Ovary (tissue), 9 donors: ENCODE measurements around the gene DENND4B. TPM values are rescaled to one million over a fixed set of nuclear protein-coding genes. Genes with fewer than 3 reads are reported as not detected.

Source experiments
- DNase-seq, 5 donors: peaks; one replicate each; pipeline ENCODE4 v3.0.0-alpha.2; 2019 to 2020
- H3K27ac ChIP-seq, 2 donors: fragments of 200-600 bp; one replicate each; pipeline versions ENCODE4 v1.5.1 to v1.8.0; 2019 to 2022
- H3K27me3 ChIP-seq: fragments of 200-600 bp; one replicate; pipeline ENCODE4 v1.8.0; 2022
- H3K36me3 ChIP-seq: fragments of 200-600 bp; sonication (generic); one replicate; pipeline ENCODE4 v1.5.1; 2019
- H3K4me1 ChIP-seq: one replicate; pipeline ENCODE4 v1.8.1; 2013; ENCODE audit warnings: mild to moderate bottlenecking, moderate library complexity; ENCODE audit not compliant: insufficient read depth
- H3K4me3 ChIP-seq: fragments of 200-600 bp; sonication (generic); one replicate; pipeline ENCODE4 v1.5.1; 2017
- H3K9me3 ChIP-seq, 2 donors: fragments of 200-600 bp in 1 of 2; sonication (generic) in 1 of 2; one replicate each; pipeline versions ENCODE4 v1.5.1 to v1.8.1; 2013 to 2019; ENCODE audit warnings: mild to moderate bottlenecking in 1 of 2, moderate library complexity in 1 of 2
- EP300 ChIP-seq: sonication (generic); formaldehyde crosslinking; IDR thresholded peaks from one replicate; pipeline ENCODE4 v1.6.1; 2017; ENCODE audit warnings: antibody characterized with exemption
- POLR2A ChIP-seq: fragments of 450-650 bp; IDR thresholded peaks from one replicate; pipeline ENCODE4 v1.6.1; 2017; ENCODE audit warnings: antibody characterized with exemption, mild to moderate bottlenecking, moderate library complexity
- WGBS, 3 donors: extraction: QIAGEN DNeasy Blood & Tissue Kit in 1 of 3; methylation state at CpG; one replicate each; pipeline versions ENCODE4 v1.1.5 to v1.1.7; 2013 to 2017; 5-methylcytosine and 5-hydroxymethylcytosine counted together
- intact Hi-C, 4 donors: fragments of 100-400 bp; cut with DNase I; formaldehyde crosslinking; loops; one replicate each; pipeline versions ENCODE4 v1.11.0 to v1.15.1; 2022 to 2023
- polyA plus RNA-seq, 2 donors: library from polyadenylated mRNA; stranded (reverse); fragments of 200-250 nt in 1 of 2; fragments of 350-450 nt in 1 of 2; fragmentation: Illumina TruSeq in 1 of 2; extraction: RNeasy Lipid Tissue Mini Kit (QIAGEN cat#74804) in 1 of 2; gene quantifications; one replicate each; pipeline ENCODE4 v1.2.3, GENCODE V29; 2013 to 2014
- total RNA-seq, 7 donors: library from RNA; depleted of rRNA in 2 of 7; stranded (reverse); fragments of >200 nt in 2 of 7; fragmentation: NEBNext Ultra II Directional in 3 of 7; extraction: Animal tissue kit (Norgen Biotek cat#: 25700) in 3 of 7; gene quantifications; one replicate each; pipeline versions ENCODE4 v1.1.0 to v1.2.4, GENCODE V29; 2016 to 2023
- TF ChIP-seq, protein P1 (sequence below), 3 donors: fragments of 450-650 bp in 2 of 3; fragments of 200-600 bp in 1 of 3; IDR thresholded peaks; one replicate each; pipeline versions ENCODE4 v1.5.1 to v1.8.0; 2016 to 2022; ENCODE audit warnings: antibody characterized with exemption in 3 of 3, mild to moderate bottlenecking in 1 of 3
- donor health status: DM: no; HTN: no; CAD: no; lungs with moderate emphysema.
- donor health status: DM: no; HTN: no; CAD: no.
- donor health status: Bipolar disorder and iron deficiency.
- donor health status: DM: yes; HTN: yes; CAD: no.
- donor health status: DM: no; HTN: no; CAD: no.
- donor health status: DM: yes; HTN: yes; CAD: no.

Gene DENND4B
- total and polyA plus RNA-seq, 9 donors, result 20.9 to 83.1 (median 42.1) TPM

GRCh38 chr1:153933955-153934354 is 12.6 kb downstream of the DENND4B start:
- Histone ChIP-seq H3K36me3 (no peaks in the 10 kb centered on the region), H3K4me1 (no peaks in the 10 kb centered on the region), H3K27ac (no peak overlapping the region), H3K27me3 (no peaks in the 10 kb centered on the region), H3K9me3 (no peaks in the 10 kb centered on the region), H3K4me3 (no peak overlapping the region)
- peak in 1 of 5 donors; percentile 19 for DNase-seq
- 94 to 95% (median 94%) methylated on average over 11 of the region's 11 CpGs for WGBS, 3 donors
- TF ChIP-seq POLR2A (no peak), EP300 (no peak)
- TF ChIP-seq, protein P1, sequence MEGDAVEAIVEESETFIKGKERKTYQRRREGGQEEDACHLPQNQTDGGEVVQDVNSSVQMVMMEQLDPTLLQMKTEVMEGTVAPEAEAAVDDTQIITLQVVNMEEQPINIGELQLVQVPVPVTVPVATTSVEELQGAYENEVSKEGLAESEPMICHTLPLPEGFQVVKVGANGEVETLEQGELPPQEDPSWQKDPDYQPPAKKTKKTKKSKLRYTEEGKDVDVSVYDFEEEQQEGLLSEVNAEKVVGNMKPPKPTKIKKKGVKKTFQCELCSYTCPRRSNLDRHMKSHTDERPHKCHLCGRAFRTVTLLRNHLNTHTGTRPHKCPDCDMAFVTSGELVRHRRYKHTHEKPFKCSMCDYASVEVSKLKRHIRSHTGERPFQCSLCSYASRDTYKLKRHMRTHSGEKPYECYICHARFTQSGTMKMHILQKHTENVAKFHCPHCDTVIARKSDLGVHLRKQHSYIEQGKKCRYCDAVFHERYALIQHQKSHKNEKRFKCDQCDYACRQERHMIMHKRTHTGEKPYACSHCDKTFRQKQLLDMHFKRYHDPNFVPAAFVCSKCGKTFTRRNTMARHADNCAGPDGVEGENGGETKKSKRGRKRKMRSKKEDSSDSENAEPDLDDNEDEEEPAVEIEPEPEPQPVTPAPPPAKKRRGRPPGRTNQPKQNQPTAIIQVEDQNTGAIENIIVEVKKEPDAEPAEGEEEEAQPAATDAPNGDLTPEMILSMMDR (IDR thresholded peaks at IDR 0.05), result no peak
- intact Hi-C loops, result no loop called here

GRCh38 chr1:153933430-153933829 is 13.1 kb downstream of the DENND4B start:
- TF ChIP-seq POLR2A, result no peak
- TF ChIP-seq, protein P1 (IDR thresholded peaks at IDR 0.05), result no peak
- TF ChIP-seq EP300, result no peak
- H3K9me3 ChIP-seq, result no peaks in the 10 kb centered on the region
- H3K27me3 ChIP-seq, result no peaks in the 10 kb centered on the region
- no peak overlapping the region for H3K4me3 ChIP-seq
- peak in 1 of 5 donors; percentile 29 for DNase-seq
- H3K4me1 ChIP-seq, result no peaks in the 10 kb centered on the region
- no peak overlapping the region for H3K27ac ChIP-seq
- intact Hi-C loops, result no loop called here
- no peaks in the 10 kb centered on the region for H3K36me3 ChIP-seq
- 84 to 90% (median 88%) methylated on average over 13 to 14 of the region's 14 CpGs for WGBS, 3 donors

DNA sequence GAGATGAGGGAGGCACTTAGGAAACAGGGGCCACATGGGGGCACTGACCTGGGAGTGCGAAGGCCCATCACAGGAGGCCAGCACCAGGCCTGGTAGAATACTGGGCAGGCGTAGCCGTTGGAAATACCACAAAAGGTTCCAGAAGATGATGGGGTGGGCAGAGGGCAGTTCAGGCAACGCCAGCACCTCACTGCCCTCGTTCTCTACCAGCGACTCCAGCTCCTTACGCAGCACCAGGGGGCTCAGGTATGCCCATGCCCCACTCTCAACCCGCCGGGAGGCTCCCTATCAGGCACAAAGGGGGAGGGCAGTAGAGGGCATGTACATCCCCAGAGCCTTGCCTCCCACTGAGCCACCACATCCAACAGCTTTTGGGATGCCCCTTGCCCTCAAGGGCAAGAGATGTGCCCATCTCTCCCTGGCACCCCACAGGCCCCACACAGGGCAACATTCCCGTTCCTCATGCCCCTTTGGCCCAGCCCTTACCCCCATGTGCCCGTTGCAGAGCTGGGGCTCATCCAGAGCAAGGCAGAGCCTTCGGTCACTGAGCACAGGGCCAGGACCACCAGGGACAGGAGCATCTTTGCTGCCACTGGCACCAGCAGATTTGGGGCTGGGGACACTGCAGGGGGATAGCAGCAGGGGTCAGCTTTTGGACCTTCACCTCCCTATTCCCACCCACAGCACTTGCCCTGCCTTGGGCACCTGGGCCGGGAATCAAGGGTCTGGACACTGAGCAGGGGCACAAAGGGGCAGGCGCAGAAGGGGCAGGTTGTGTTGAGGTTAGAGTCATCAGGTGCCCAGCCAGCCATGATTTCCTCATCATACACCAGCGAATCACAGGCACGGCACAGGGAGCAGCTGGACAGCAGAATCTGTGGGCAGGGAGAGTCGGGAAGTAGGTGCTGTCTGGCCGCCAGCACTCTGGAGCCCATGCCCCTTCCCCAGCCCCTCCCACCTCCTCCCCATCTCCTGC is 14.1 kb downstream of the DENND4B start:
- peak in 1 of 5 donors; percentile 23 for DNase-seq
- no peak overlapping the region for H3K4me3 ChIP-seq
- no peaks in the 10 kb centered on the region for H3K9me3 ChIP-seq
- TF ChIP-seq EP300, result no peak
- TF ChIP-seq, protein P1 (IDR thresholded peaks at IDR 0.05), result no peak
- no peak for TF ChIP-seq POLR2A
- WGBS, 3 donors, result 89 to 94% (median 90%) methylated on average over 14 to 18 of the region's 18 CpGs
- intact Hi-C loops, result no loop called here
- H3K4me1 ChIP-seq, result no peaks in the 10 kb centered on the region
- H3K27me3 ChIP-seq, result no peaks in the 10 kb centered on the region
- H3K27ac ChIP-seq, result no peak overlapping the region
- no peaks in the 10 kb centered on the region for H3K36me3 ChIP-seq

GRCh38 chr1:153929981-153930948 is 16.3 kb downstream of the DENND4B start:
- H3K36me3 ChIP-seq, result no peaks in the 10 kb centered on the region
- DNase-seq, result peak in 1 of 5 donors; percentile 29

More at GRCh38 chr1:153929981-153930948, 16.3 kb downstream of the DENND4B start:
- intact Hi-C loops, result no loop called here
- Histone ChIP-seq H3K4me3 (no peak overlapping the region), H3K9me3 (no peaks in the 10 kb centered on the region), H3K4me1 (no peaks in the 10 kb centered on the region), H3K27me3 (no peaks in the 10 kb centered on the region), H3K27ac (no peak overlapping the region)
- TF ChIP-seq EP300, result no peak
- TF ChIP-seq, protein P1 (IDR thresholded peaks at IDR 0.05), result no peak
- TF ChIP-seq POLR2A, result no peak
- WGBS, 3 donors, result 65 to 80% (median 66%) methylated on average over 14 of the region's 14 CpGs
